AG09309 (cell line): ENCODE data around the gene APOO.

ENCODE experiments used
- DNase-seq: peaks from one replicate; pipeline ENCODE4 v3.0.0-alpha.2; 2010; ENCODE audit warnings: low read depth
- H3K4me3 ChIP-seq: 2 replicates; pipeline ENCODE4 v1.5.1; 2011; ENCODE audit warnings: mild to moderate bottlenecking, low read depth, low read length, moderate library complexity; ENCODE audit not compliant: control insufficient read depth
- TF ChIP-seq, protein P1 (sequence below): IDR thresholded peaks from 2 replicates; pipeline ENCODE4 v1.5.1; 2011; ENCODE audit warnings: mild to moderate bottlenecking, low read depth, low read length, inconsistent platforms; ENCODE audit not compliant: insufficient read depth, control insufficient read depth; ENCODE audit errors: missing control alignments

The APOO gene

DNA sequence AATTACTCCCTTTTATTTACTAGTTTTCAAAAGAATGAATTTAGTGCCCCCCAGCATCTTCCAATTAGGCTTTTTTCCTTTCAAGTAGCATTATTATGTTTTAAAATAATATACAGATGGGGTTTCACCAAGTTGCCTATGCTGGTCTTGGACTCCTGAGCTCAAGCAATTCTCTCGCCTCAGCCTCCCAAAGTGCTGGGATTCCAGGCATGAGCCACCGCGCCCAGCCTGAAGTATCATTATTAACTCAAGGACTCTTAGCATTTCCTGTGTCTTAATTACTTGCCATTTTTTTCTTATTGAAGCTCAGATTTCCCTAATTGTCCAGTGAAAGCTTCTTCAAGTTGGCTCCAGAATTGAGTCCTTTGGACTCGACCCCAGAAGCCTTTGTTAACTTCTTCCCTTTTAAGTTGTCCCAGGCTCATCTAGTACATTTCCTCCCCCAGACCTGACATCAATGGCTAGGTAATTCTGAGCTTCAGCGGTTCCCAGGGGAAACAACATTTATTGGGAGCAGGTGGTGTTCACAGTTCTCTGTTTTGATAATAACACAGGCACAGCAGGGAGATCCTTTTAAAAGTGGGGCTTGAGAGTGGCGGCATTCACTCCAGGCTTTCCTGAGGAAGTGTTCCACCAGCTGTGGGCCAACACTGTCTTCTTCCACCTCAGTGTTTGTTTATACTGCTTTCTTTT lies 114.7 kb downstream of the APOO start:
- no peak for DNase-seq
- no peak overlapping the region for H3K4me3 ChIP-seq
- TF ChIP-seq, protein P1, sequence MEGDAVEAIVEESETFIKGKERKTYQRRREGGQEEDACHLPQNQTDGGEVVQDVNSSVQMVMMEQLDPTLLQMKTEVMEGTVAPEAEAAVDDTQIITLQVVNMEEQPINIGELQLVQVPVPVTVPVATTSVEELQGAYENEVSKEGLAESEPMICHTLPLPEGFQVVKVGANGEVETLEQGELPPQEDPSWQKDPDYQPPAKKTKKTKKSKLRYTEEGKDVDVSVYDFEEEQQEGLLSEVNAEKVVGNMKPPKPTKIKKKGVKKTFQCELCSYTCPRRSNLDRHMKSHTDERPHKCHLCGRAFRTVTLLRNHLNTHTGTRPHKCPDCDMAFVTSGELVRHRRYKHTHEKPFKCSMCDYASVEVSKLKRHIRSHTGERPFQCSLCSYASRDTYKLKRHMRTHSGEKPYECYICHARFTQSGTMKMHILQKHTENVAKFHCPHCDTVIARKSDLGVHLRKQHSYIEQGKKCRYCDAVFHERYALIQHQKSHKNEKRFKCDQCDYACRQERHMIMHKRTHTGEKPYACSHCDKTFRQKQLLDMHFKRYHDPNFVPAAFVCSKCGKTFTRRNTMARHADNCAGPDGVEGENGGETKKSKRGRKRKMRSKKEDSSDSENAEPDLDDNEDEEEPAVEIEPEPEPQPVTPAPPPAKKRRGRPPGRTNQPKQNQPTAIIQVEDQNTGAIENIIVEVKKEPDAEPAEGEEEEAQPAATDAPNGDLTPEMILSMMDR, result no peak

DNA sequence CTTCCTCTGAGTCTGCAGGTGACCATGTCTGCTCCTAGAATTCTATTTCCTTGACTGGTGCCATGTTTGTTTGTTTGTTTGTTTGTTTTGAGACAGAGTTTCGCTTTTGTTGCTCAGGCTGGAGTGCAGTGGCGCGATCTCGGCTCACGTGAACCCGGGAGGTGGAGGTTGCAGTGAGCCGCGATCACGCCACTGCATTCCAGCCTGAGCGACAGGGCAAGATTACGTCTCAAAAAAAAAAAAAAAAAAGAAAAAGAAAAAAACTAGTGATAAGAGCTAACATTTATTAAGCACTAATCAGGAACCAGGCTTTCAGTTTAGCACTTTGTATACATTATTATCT lies 117.6 kb downstream of the APOO start:
- TF ChIP-seq, protein P1, result no peak
- H3K4me3 ChIP-seq, result no peak overlapping the region
- no peak for DNase-seq

DNA sequence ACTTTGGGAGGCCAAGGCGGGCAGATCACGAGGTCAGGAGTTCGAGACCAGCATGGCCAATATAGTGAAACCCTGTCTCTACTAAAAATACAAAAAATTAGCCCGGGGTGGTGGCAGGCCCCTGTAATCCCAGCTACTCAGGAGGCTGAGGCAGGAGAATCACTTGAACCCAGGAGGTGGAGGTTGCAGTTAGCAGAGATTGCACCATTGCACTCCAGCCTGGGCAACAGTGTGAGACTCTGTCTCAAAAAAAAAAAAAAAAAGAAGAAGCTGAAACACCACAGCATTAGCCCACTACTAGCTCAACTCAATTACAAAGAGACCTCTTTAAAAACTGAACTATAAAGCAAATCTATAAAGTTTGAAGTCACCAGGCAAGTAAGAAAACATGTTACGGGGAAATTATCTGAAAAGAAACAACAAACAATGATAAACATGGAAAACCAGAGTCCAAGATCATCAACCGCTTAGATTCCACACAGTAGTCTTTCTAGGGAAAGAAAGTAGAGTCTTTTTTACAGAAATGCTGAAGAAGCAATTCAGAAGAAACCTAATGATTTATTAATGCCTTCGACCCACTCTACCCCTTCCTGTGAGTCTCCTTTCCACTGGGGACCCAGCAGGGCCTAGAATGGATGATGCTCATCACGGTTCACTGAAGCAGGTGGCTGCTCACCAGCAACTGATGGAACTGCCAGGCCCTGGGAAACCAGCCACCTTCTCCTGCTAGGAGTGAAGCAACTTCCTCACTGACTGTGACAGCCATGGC lies 118.2 kb downstream of the APOO start:
- DNase-seq, result no peak
- H3K4me3 ChIP-seq, result no peak overlapping the region
- TF ChIP-seq, protein P1, result no peak

DNA sequence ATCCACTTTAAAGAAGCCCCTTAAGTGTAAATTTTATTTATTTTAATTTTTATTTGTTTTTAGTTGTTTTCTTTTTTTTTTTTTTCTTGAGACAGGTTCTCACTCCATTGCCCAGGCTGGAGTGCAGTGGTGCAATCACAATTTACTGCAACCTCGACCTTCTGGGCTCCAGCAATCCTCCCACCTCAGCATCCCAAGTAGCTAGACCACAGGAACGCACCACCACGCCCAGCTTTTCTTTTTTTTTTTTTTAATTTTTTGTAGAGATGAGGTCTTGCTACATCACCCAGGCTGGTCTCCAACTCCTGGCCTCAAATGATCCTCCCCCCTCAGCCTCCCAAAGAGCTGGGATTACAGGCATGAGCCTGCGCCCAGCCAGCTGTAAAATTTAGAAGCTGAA lies 118.8 kb downstream of the APOO start:
- H3K4me3 ChIP-seq, result no peak overlapping the region
- TF ChIP-seq, protein P1, result no peak
- DNase-seq, result no peak

DNA sequence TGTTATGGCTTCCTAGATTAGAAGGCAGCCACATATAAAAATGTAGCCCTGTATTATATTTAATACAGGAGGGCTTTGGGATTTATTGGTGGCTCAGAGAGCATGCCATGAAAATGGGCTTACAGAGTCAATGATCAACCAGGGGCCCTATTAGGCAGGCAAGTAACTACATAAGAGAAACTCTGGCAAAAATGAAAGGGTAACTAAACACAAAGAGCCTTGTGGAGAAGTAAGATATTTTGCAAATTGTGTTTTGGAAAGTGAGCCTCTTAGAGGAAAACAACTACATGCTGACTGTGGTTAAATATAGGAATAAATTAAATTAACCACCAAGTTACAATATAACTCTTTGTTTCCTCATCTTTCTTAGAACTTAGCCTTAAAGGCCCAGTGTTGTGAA lies 119.2 kb downstream of the APOO start:
- no peak for DNase-seq
- TF ChIP-seq, protein P1, result no peak
- H3K4me3 ChIP-seq, result no peak overlapping the region

DNA sequence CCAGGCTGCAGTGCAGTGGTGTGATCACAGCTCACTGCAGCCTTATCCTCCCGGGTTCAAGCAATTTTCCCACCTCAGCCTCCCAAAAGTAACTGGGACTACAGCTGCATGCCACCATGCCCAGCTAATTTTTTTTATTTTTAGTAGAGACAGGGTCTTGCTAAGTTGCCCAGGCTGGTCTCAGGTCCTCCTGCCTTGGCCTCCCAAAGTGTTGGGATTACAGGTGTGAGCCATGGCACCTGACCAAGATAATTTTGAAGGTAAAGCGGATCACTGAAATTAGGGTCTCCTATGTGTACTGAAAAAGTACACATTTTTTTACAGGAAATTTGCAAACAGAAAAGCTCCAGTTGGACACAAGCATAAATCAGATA lies 120.0 kb downstream of the APOO start:
- no peak overlapping the region for H3K4me3 ChIP-seq
- TF ChIP-seq, protein P1, result no peak
- DNase-seq, result no peak
